Activated T-helper 2 cell treated with anti-CD3 and anti-CD28 coated beads, Interferon-gamma antibody, Interleukin-2, Interleukin-4, amounts not matched to agents 10 μg/mL and 5 μg/mL and 100 μg/mL, durations not matched to agents 14 hours and 24 hours and 36 hours (primary cell): Measurements from ENCODE around the gene PRDM10. TPM values are rescaled to one million over a fixed set of nuclear protein-coding genes. Genes with fewer than 3 reads are reported as not detected.

ENCODE experiments used
- DNase-seq: peaks from one replicate; pipeline ENCODE4 v3.0.0; 2021; ENCODE audit warnings: low spot score
- H3K27ac Mint-ChIP-seq: one replicate; pipeline ENCODE4 v1.8.0; 2021; ENCODE audit warnings: mixed read lengths
- H3K27me3 Mint-ChIP-seq: one replicate; pipeline ENCODE4 v1.8.0; 2021; ENCODE audit warnings: low read depth, mixed read lengths
- H3K36me3 Mint-ChIP-seq: one replicate; pipeline ENCODE4 v1.8.0; 2021; ENCODE audit warnings: low read depth, mixed read lengths
- H3K4me1 Mint-ChIP-seq: one replicate; pipeline ENCODE4 v1.8.0; 2021; ENCODE audit warnings: low read depth, mixed read lengths
- H3K4me3 Mint-ChIP-seq: one replicate; pipeline ENCODE4 v1.8.0; 2021; ENCODE audit warnings: low read depth, mild to moderate bottlenecking, moderate library complexity, mixed read lengths
- H3K9me3 Mint-ChIP-seq: one replicate; pipeline ENCODE4 v1.8.0; 2021; ENCODE audit warnings: mixed read lengths
- intact Hi-C: fragments of 100-400 bp; cut with micrococcal nuclease; formaldehyde crosslinking; loops from one replicate; pipeline ENCODE4 v1.15.1; 2023
- total RNA-seq: library from RNA; stranded (reverse); gene quantifications from 2 replicates; pipeline ENCODE4 v1.2.3, GENCODE V29; 2022

Gene PRDM10
- total RNA-seq, 1 donor from 2014 or later: 15.5 TPM

DNA sequence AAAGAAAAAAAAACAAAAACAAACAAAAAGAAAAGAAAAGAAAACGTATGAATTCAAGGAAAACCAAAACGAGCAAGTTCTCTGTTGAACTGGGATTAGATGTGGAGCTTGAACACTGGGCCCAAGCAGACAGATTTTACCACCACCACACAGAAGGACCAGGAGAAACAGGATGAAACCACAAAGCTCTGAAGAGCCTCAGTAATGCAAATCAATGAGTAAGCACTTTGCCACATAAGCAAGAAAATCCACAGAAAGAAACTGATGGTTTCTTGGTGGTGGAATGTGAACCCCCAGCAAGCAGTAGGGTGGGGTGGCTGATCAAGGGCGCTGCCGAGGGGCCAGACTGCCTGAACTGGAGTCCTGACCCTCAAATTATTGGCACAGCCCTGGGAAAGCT, 56.4 kb downstream of the PRDM10 start:
- Mint-ChIP-seq H3K9me3 (no peaks in the 10 kb centered on the region), H3K4me1 (peaks cover 21% of the 10 kb centered on the region), H3K27ac (no peak overlapping the region), H3K36me3 (peaks cover 34% of the 10 kb centered on the region), H3K4me3 (no peak overlapping the region), H3K27me3 (no peaks in the 10 kb centered on the region)
- no peak for DNase-seq
- intact Hi-C loops: no loop called here

GRCh38 chr11:129945373-129945772, 57.3 kb downstream of the PRDM10 start:
- DNase-seq: no peak
- intact Hi-C loops: no loop called here
- Mint-ChIP-seq H3K4me1 (peaks cover 12% of the 10 kb centered on the region), H3K9me3 (no peaks in the 10 kb centered on the region), H3K4me3 (no peak overlapping the region), H3K27me3 (no peaks in the 10 kb centered on the region), H3K27ac (no peak overlapping the region), H3K36me3 (peaks cover 30% of the 10 kb centered on the region)

- H3K4me3 Mint-ChIP-seq: no peak overlapping the region
- intact Hi-C loops: no loop called here
- peaks cover 9% of the 10 kb centered on the region for H3K4me1 Mint-ChIP-seq
- no peak overlapping the region for H3K27ac Mint-ChIP-seq
- no peaks in the 10 kb centered on the region for H3K27me3 Mint-ChIP-seq
- H3K9me3 Mint-ChIP-seq: no peaks in the 10 kb centered on the region
- no peak for DNase-seq
- H3K36me3 Mint-ChIP-seq: peaks cover 29% of the 10 kb centered on the region
These were observed 57.9 kb downstream of the PRDM10 start for GRCh38 chr11:129944696-129945095.

DNA sequence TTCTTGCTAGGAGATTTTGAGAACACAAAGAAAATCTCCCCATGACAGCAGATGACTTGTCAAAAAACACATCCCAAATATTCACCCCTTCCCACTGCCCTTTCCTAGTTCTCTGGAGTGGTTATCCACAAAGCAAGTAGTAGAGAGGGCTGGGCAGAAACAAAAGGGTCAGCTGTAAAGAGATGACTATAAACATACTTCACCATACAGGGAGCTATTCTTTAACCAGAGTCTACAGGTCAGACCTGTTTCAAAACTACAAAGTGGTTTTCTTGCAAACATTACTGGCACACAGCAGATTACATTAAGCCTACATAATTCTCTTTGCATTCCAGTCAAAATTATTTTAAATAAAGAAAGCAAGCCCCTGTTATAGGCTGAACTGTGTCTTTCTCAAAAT, 59.6 kb downstream of the PRDM10 start:
- Mint-ChIP-seq H3K27me3 (no peaks in the 10 kb centered on the region), H3K9me3 (no peaks in the 10 kb centered on the region), H3K36me3 (peaks cover 29% of the 10 kb centered on the region), H3K4me1 (peaks cover 13% of the 10 kb centered on the region), H3K27ac (no peak overlapping the region), H3K4me3 (no peak overlapping the region)
- intact Hi-C loops: no loop called here
- DNase-seq: no peak

DNA sequence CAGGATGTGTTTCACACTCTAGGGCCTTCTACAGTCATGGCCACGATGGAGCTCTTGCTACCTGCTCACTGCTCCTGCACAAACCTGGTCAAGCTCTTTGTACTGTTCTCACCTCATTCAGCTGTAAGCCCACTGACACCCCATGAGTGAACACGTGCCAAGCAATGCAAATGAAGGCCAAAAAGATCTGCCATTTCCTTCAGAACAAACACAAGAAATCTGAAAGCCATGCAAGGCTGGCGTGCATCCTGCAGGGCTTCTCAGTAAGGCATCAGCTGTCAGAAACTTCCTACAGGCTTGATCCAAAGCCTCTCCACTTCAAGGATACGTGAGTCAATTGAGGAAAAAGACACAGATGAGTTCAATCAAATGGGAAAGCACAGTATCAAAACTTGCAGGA, 63.1 kb downstream of the PRDM10 start:
- H3K36me3 Mint-ChIP-seq: peaks cover 15% of the 10 kb centered on the region
- peaks cover 10% of the 10 kb centered on the region for H3K4me1 Mint-ChIP-seq
- H3K4me3 Mint-ChIP-seq: no peak overlapping the region
- no peaks in the 10 kb centered on the region for H3K9me3 Mint-ChIP-seq
- intact Hi-C loops: no loop called here
- no peak overlapping the region for H3K27ac Mint-ChIP-seq
- no peaks in the 10 kb centered on the region for H3K27me3 Mint-ChIP-seq
- DNase-seq: no peak

DNA sequence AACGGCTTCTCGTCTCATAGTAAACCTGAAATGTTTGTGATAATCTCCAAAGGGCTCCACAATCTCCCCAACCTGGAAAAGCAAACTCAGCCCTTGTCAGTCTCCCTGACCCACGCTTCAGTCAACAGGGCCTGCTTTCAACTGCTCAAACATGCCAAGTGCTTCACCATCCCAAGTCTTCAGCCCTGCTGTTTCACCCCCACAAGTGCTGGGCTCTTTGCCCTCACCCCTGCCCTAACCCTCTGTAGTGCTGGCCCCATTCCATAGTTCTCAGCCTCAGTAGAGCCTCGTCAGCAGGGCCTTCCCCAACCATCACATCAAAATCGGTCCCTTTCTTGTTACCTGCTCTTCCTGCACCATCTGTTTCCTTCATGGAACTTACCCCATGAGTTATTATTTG, 63.9 kb downstream of the PRDM10 start:
- H3K9me3 Mint-ChIP-seq: no peaks in the 10 kb centered on the region
- no peak for DNase-seq
- peaks cover 10% of the 10 kb centered on the region for H3K4me1 Mint-ChIP-seq
- intact Hi-C loops: no loop called here
- H3K4me3 Mint-ChIP-seq: no peak overlapping the region
- no peak overlapping the region for H3K27ac Mint-ChIP-seq
- H3K27me3 Mint-ChIP-seq: no peaks in the 10 kb centered on the region
- H3K36me3 Mint-ChIP-seq: peaks cover 18% of the 10 kb centered on the region

- DNase-seq: no peak
- Mint-ChIP-seq H3K4me3 (no peak overlapping the region), H3K27ac (no peak overlapping the region), H3K27me3 (no peaks in the 10 kb centered on the region), H3K4me1 (peaks cover 10% of the 10 kb centered on the region), H3K9me3 (no peaks in the 10 kb centered on the region), H3K36me3 (peaks cover 20% of the 10 kb centered on the region)
- intact Hi-C loops: no loop called here
These were observed 64.9 kb downstream of the PRDM10 start for GRCh38 chr11:129937592-129938238.

GRCh38 chr11:129935723-129936122, 66.9 kb downstream of the PRDM10 start:
- intact Hi-C loops: no loop called here
- no peak for DNase-seq
- no peaks in the 10 kb centered on the region for H3K9me3 Mint-ChIP-seq
- peaks cover 10% of the 10 kb centered on the region for H3K4me1 Mint-ChIP-seq
- H3K36me3 Mint-ChIP-seq: peaks cover 18% of the 10 kb centered on the region
- H3K27ac Mint-ChIP-seq: no peak overlapping the region
- H3K27me3 Mint-ChIP-seq: no peaks in the 10 kb centered on the region
- no peak overlapping the region for H3K4me3 Mint-ChIP-seq

DNA sequence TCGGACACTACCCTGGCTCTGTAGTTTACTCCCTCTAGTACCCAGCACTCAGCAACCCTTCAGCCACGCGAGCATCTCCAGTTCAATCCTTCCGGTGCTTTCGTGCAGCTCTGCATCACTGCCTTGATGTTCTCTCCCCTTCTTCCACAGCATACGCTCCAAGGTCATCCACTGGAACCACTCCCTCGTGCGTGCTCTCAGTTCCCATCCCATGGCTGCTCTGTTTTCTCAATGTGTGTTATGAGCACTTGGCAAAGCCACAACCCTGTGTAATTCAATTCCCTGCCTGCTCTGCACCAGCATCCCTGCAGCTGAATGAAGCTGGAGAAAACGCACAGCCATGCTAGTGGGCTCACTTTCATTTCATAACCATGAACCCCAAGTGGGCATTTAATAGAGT, 68.7 kb downstream of the PRDM10 start:
- peaks cover 27% of the 10 kb centered on the region for H3K36me3 Mint-ChIP-seq
- no peak for DNase-seq

DNA sequence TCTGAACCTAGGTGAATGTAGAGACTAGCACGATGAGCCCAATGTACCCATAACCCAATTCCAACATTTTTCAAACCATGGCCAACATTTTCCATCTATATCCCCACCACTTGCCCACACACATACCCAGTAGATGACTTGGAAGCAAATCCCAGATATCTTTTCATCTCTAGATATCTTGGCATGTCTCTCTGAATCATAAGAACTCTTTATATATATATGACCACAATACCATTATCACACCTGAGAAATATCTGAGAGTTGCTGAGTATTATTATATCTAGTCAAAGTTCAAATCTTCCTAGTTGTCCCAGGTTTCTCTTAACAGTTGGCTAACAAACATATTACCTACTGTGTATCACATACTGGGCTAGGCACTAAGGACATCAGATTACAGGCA, 69.4 kb downstream of the PRDM10 start:
- no peak overlapping the region for H3K27ac Mint-ChIP-seq
- no peaks in the 10 kb centered on the region for H3K27me3 Mint-ChIP-seq
- H3K4me3 Mint-ChIP-seq: no peak overlapping the region
- H3K4me1 Mint-ChIP-seq: peaks cover 7% of the 10 kb centered on the region
- H3K36me3 Mint-ChIP-seq: peaks cover 27% of the 10 kb centered on the region
- intact Hi-C loops: no loop called here
- no peaks in the 10 kb centered on the region for H3K9me3 Mint-ChIP-seq
- no peak for DNase-seq

More for the DNA sequence above, 68.7 kb downstream of the PRDM10 start:
- Mint-ChIP-seq H3K4me3 (no peak overlapping the region), H3K9me3 (no peaks in the 10 kb centered on the region), H3K4me1 (peaks cover 10% of the 10 kb centered on the region), H3K27ac (no peak overlapping the region), H3K27me3 (no peaks in the 10 kb centered on the region)
- intact Hi-C loops: no loop called here

DNA sequence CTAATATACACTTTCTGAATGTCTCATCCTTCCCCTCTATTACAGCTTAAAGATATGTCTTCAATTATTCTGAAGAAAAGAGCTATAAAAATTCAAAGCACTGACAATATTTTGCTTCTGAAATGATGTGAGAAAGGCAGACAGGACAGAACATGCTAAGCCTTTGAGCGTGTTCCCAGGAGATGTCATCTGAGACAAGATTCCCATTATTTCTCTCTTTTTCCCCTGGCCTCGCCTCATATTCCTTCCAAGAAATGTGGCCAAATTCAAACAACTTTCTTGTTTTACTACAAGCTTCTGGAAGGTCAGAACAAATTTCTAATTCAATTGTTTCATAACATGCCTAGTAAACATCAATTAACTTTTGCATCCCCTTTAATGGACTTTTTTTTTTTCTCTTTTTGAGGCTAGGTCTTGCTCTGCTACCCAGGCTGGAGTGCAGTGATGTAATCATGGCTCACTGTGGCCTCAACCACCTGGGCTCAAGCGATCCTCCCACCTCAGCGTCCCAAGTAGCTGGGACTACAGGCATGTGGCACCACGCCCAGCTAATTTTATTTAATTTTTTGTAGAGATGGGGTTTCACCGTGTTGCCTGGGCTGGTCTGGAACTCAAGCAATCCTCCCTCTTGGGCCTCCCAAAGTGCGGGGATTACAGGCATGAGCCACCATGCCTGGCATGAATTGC, 70.1 kb downstream of the PRDM10 start:
- no peak overlapping the region for H3K27ac Mint-ChIP-seq
- peaks cover 30% of the 10 kb centered on the region for H3K36me3 Mint-ChIP-seq
- DNase-seq: no peak
- H3K27me3 Mint-ChIP-seq: no peaks in the 10 kb centered on the region
- no peaks in the 10 kb centered on the region for H3K9me3 Mint-ChIP-seq
- H3K4me3 Mint-ChIP-seq: no peak overlapping the region
- intact Hi-C loops: no loop called here
- H3K4me1 Mint-ChIP-seq: peaks cover 1% of the 10 kb centered on the region

DNA sequence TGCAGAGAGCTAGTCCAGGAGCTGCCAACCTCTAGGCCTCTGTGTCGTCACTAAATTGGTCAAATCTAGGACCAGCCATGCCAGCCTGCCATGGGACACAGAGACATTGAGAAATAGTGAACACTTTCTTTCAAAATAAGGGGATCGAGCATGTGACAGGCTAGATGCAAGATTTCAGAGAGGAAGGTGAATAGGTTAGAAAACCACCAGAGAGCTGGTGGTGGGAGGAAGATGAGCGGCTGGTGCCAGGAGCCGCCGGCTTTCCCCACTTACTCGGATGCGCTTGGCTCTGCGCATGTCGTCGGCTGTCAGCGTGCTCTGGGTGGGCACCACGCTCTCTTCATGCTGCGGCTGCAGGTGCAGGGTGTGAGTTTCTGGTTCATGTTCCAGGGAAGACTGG, 71.9 kb downstream of the PRDM10 start:
- Mint-ChIP-seq H3K36me3 (peaks cover 31% of the 10 kb centered on the region), H3K27me3 (no peaks in the 10 kb centered on the region), H3K4me1 (no peaks in the 10 kb centered on the region), H3K9me3 (no peaks in the 10 kb centered on the region), H3K4me3 (no peak overlapping the region), H3K27ac (no peak overlapping the region)
- intact Hi-C loops: no loop called here
- DNase-seq: no peak

DNA sequence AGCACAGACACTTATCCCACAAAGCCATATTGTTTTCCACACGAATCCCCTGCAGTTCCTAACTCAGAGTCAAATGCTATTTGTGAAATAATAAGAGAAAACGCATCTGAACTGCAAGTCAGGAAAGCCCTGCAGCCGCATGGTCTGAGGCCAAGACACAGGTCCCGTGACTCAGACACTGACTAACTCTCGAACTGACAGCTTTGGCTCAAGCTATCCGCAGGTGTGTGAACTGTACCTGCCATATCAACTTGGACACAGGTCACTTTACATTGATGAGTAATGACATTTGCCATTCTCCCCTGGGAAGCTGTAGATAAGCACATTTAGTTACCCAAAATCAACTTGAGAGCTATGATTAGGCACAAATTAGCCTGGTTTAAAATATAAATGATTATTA, 72.3 kb downstream of the PRDM10 start:
- intact Hi-C loops: no loop called here
- no peak for DNase-seq
- Mint-ChIP-seq H3K36me3 (peaks cover 31% of the 10 kb centered on the region), H3K27me3 (no peaks in the 10 kb centered on the region), H3K4me3 (no peak overlapping the region), H3K4me1 (no peaks in the 10 kb centered on the region), H3K9me3 (no peaks in the 10 kb centered on the region), H3K27ac (no peak overlapping the region)
